ENCODE data around the gene SPA17. TPM values are rescaled to one million over a fixed set of nuclear protein-coding genes. Genes with fewer than 3 reads are reported as not detected.
A peak's percentile ranks its signal among the peaks of the same experiment; 100 is the strongest.

Gene SPA17
- total RNA-seq, 1 donor from 2014 or later, result 1.7 TPM

- Mint-ChIP-seq H3K27me3 (ENCODE audit: insufficient read depth) (peaks cover 2% of the 10 kb centered on the region), H3K9me3 (peaks cover 5% of the 10 kb centered on the region), H3K27ac (peak overlapping the region; percentile 8), H3K36me3 (ENCODE audit: low read depth) (peaks cover 2% of the 10 kb centered on the region), H3K4me1 (ENCODE audit: low read depth) (peaks cover 29% of the 10 kb centered on the region), H3K4me3 (peak overlapping the region; percentile 89)
- no peak for DNase-seq (ENCODE audit: low spot score)
- intact Hi-C loops (cut with micrococcal nuclease), result loop anchor here (1.0 to 10.0 kb wide), 13 partner anchors 50 to 1215 kb away; partner anchors contain the start of genes CCDC15, EI24, HYLS1 and MSANTD2
Observed at GRCh38 chr11:124672536-124673215, 1.0 kb upstream of the SPA17 start.

GRCh38 chr11:124674168-124674517 lies 439 bp downstream of the SPA17 start:
- H3K27me3 Mint-ChIP-seq (ENCODE audit: insufficient read depth), result peaks cover 5% of the 10 kb centered on the region
- DNase-seq (ENCODE audit: low spot score), result no peak
- intact Hi-C loops (cut with micrococcal nuclease), result loop anchor here (5.0 to 10.0 kb wide), 2 partner anchors 557 to 891 kb away; partner anchors contain the start of genes EI24 and VWA5A
- peaks cover 29% of the 10 kb centered on the region for H3K4me1 Mint-ChIP-seq (ENCODE audit: low read depth)
- peak overlapping the region; percentile 89 for H3K27ac Mint-ChIP-seq
- peaks cover 2% of the 10 kb centered on the region for H3K36me3 Mint-ChIP-seq (ENCODE audit: low read depth)
- H3K9me3 Mint-ChIP-seq, result peaks cover 5% of the 10 kb centered on the region
- peak overlapping the region; percentile 89 for H3K4me3 Mint-ChIP-seq

GRCh38 chr11:124674571-124674970 lies 867 bp downstream of the SPA17 start:
- H3K27me3 Mint-ChIP-seq (ENCODE audit: insufficient read depth), result peaks cover 5% of the 10 kb centered on the region
- no peak for DNase-seq (ENCODE audit: low spot score)
- intact Hi-C loops (cut with micrococcal nuclease), result loop anchor here (5.0 to 10.0 kb wide), 2 partner anchors 557 to 890 kb away; partner anchors contain the start of genes EI24 and VWA5A
- H3K4me3 Mint-ChIP-seq, result peak overlapping the region; percentile 89
- H3K27ac Mint-ChIP-seq, result peak overlapping the region; percentile 89
- peaks cover 5% of the 10 kb centered on the region for H3K9me3 Mint-ChIP-seq
- peaks cover 2% of the 10 kb centered on the region for H3K36me3 Mint-ChIP-seq (ENCODE audit: low read depth)
- peaks cover 29% of the 10 kb centered on the region for H3K4me1 Mint-ChIP-seq (ENCODE audit: low read depth)

GRCh38 chr11:124676386-124676785 lies 2.7 kb downstream of the SPA17 start:
- no peaks in the 10 kb centered on the region for H3K36me3 Mint-ChIP-seq (ENCODE audit: low read depth)
- H3K27ac Mint-ChIP-seq, result no peak overlapping the region
- H3K4me3 Mint-ChIP-seq, result no peak overlapping the region
- no peaks in the 10 kb centered on the region for H3K9me3 Mint-ChIP-seq
- intact Hi-C loops (cut with micrococcal nuclease), result loop anchor here (10.0 kb wide), 1 partner anchor 888 kb away; the partner anchor contains the start of gene EI24
- peaks cover 5% of the 10 kb centered on the region for H3K27me3 Mint-ChIP-seq (ENCODE audit: insufficient read depth)
- H3K4me1 Mint-ChIP-seq (ENCODE audit: low read depth), result peaks cover 29% of the 10 kb centered on the region
- no peak for DNase-seq (ENCODE audit: low spot score)

GRCh38 chr11:124678416-124678815 lies 4.7 kb downstream of the SPA17 start:
- intact Hi-C loops (cut with micrococcal nuclease), result loop anchor here (10.0 kb wide), 1 partner anchor 886 kb away; the partner anchor contains the start of gene EI24
- no peak for DNase-seq (ENCODE audit: low spot score)
- peaks cover 5% of the 10 kb centered on the region for H3K27me3 Mint-ChIP-seq (ENCODE audit: insufficient read depth)
- H3K27ac Mint-ChIP-seq, result no peak overlapping the region
- peaks cover 11% of the 10 kb centered on the region for H3K9me3 Mint-ChIP-seq
- no peaks in the 10 kb centered on the region for H3K36me3 Mint-ChIP-seq (ENCODE audit: low read depth)
- peaks cover 17% of the 10 kb centered on the region for H3K4me1 Mint-ChIP-seq (ENCODE audit: low read depth)
- no peak overlapping the region for H3K4me3 Mint-ChIP-seq

- no peaks in the 10 kb centered on the region for H3K36me3 Mint-ChIP-seq (ENCODE audit: low read depth)
- H3K27ac Mint-ChIP-seq, result no peak overlapping the region
- peaks cover 2% of the 10 kb centered on the region for H3K4me1 Mint-ChIP-seq (ENCODE audit: low read depth)
- no peak for DNase-seq (ENCODE audit: low spot score)
- intact Hi-C loops (cut with micrococcal nuclease), result no loop called here
- H3K9me3 Mint-ChIP-seq, result peaks cover 21% of the 10 kb centered on the region
- peaks cover 5% of the 10 kb centered on the region for H3K27me3 Mint-ChIP-seq (ENCODE audit: insufficient read depth)
- no peak overlapping the region for H3K4me3 Mint-ChIP-seq
Observed at GRCh38 chr11:124681421-124681820, 7.7 kb downstream of the SPA17 start.

- Mint-ChIP-seq H3K27me3 (ENCODE audit: insufficient read depth) (peaks cover 12% of the 10 kb centered on the region), H3K4me3 (no peak overlapping the region), H3K36me3 (ENCODE audit: low read depth) (no peaks in the 10 kb centered on the region), H3K4me1 (ENCODE audit: low read depth) (no peaks in the 10 kb centered on the region), H3K9me3 (peaks cover 29% of the 10 kb centered on the region), H3K27ac (no peak overlapping the region)
- intact Hi-C loops (cut with micrococcal nuclease), result no loop called here
- no peak for DNase-seq (ENCODE audit: low spot score)
Observed at GRCh38 chr11:124682443-124682842, 8.7 kb downstream of the SPA17 start.

GRCh38 chr11:124693142-124693541 lies 19.4 kb downstream of the SPA17 start:
- no peaks in the 10 kb centered on the region for H3K9me3 Mint-ChIP-seq
- no peak overlapping the region for H3K4me3 Mint-ChIP-seq
- no peak for DNase-seq (ENCODE audit: low spot score)
- H3K4me1 Mint-ChIP-seq (ENCODE audit: low read depth), result no peaks in the 10 kb centered on the region
- intact Hi-C loops (cut with micrococcal nuclease), result no loop called here
- no peaks in the 10 kb centered on the region for H3K36me3 Mint-ChIP-seq (ENCODE audit: low read depth)
- peaks cover 11% of the 10 kb centered on the region for H3K27me3 Mint-ChIP-seq (ENCODE audit: insufficient read depth)
- no peak overlapping the region for H3K27ac Mint-ChIP-seq

- H3K9me3 Mint-ChIP-seq, result no peaks in the 10 kb centered on the region
- H3K27ac Mint-ChIP-seq, result no peak overlapping the region
- no peaks in the 10 kb centered on the region for H3K36me3 Mint-ChIP-seq (ENCODE audit: low read depth)
- no peak for DNase-seq (ENCODE audit: low spot score)
- H3K4me3 Mint-ChIP-seq, result no peak overlapping the region
- intact Hi-C loops (cut with micrococcal nuclease), result no loop called here
- no peaks in the 10 kb centered on the region for H3K4me1 Mint-ChIP-seq (ENCODE audit: low read depth)
- peaks cover 8% of the 10 kb centered on the region for H3K27me3 Mint-ChIP-seq (ENCODE audit: insufficient read depth)
Observed at GRCh38 chr11:124699547-124699946, 25.8 kb downstream of the SPA17 start.

- Mint-ChIP-seq H3K4me3 (no peak overlapping the region), H3K27me3 (ENCODE audit: insufficient read depth) (peaks cover 8% of the 10 kb centered on the region), H3K9me3 (no peaks in the 10 kb centered on the region), H3K4me1 (ENCODE audit: low read depth) (no peaks in the 10 kb centered on the region), H3K27ac (no peak overlapping the region), H3K36me3 (ENCODE audit: low read depth) (no peaks in the 10 kb centered on the region)
- no peak for DNase-seq (ENCODE audit: low spot score)
- intact Hi-C loops (cut with micrococcal nuclease), result no loop called here
Observed at GRCh38 chr11:124700028-124700427, 26.3 kb downstream of the SPA17 start.

- intact Hi-C loops (cut with micrococcal nuclease), result no loop called here
- Mint-ChIP-seq H3K4me1 (ENCODE audit: low read depth) (no peaks in the 10 kb centered on the region), H3K9me3 (no peaks in the 10 kb centered on the region), H3K27ac (no peak overlapping the region), H3K36me3 (ENCODE audit: low read depth) (no peaks in the 10 kb centered on the region), H3K27me3 (ENCODE audit: insufficient read depth) (peaks cover 4% of the 10 kb centered on the region), H3K4me3 (no peak overlapping the region)
- no peak for DNase-seq (ENCODE audit: low spot score)
Observed at GRCh38 chr11:124707829-124708228, 34.1 kb downstream of the SPA17 start.

- H3K36me3 Mint-ChIP-seq (ENCODE audit: low read depth), result no peaks in the 10 kb centered on the region
- H3K27ac Mint-ChIP-seq, result no peak overlapping the region
Observed at GRCh38 chr11:124712392-124712791, 38.7 kb downstream of the SPA17 start.

GRCh38 chr11:124716591-124716990 lies 42.9 kb downstream of the SPA17 start:
- intact Hi-C loops (cut with micrococcal nuclease), result no loop called here
- H3K9me3 Mint-ChIP-seq, result no peaks in the 10 kb centered on the region

More at GRCh38 chr11:124712392-124712791, 38.7 kb downstream of the SPA17 start:
- no peak for DNase-seq (ENCODE audit: low spot score)
- no peaks in the 10 kb centered on the region for H3K9me3 Mint-ChIP-seq
- intact Hi-C loops (cut with micrococcal nuclease), result no loop called here
- H3K4me1 Mint-ChIP-seq (ENCODE audit: low read depth), result peaks cover under 1% of the 10 kb centered on the region
- no peak overlapping the region for H3K4me3 Mint-ChIP-seq
- H3K27me3 Mint-ChIP-seq (ENCODE audit: insufficient read depth), result peaks cover 14% of the 10 kb centered on the region

More at GRCh38 chr11:124716591-124716990, 42.9 kb downstream of the SPA17 start:
- no peak for DNase-seq (ENCODE audit: low spot score)
- Mint-ChIP-seq H3K27me3 (ENCODE audit: insufficient read depth) (peaks cover 42% of the 10 kb centered on the region), H3K36me3 (ENCODE audit: low read depth) (no peaks in the 10 kb centered on the region), H3K4me1 (ENCODE audit: low read depth) (peaks cover 7% of the 10 kb centered on the region), H3K4me3 (no peak overlapping the region), H3K27ac (no peak overlapping the region)

All from activated T-helper 1 cell treated with anti-CD3 and anti-CD28 coated beads, Interleukin-12 subunit alpha, Interleukin-12 subunit beta, Interleukin-2, Interleukin-4 antibody, amounts not matched to agents 30 ng/mL and 10 ng/mL and 1 ng/mL, durations not matched to agents 14 hours and 24 hours and 36 hours (primary cell).